ENCODE measurements around the gene TEX19.

- TF ChIP-seq CTCF (conservative IDR thresholded peaks at IDR 0.05): no peak
- TF ChIP-seq EZH2 (IDR thresholded peaks at IDR 0.05; ENCODE audit: low read depth): no peak
Measured at GRCh38 chr17:82328994-82329507, 30.0 kb upstream of the TEX19 start.
